OCI-LY1 (cell line): ENCODE measurements around the gene PRTFDC1.

Source experiments
- EZH2 ChIP-seq: fragments of 200-600 bp; sonication (generic), shearing (Covaris generic); IDR thresholded peaks from 2 replicates; pipeline ENCODE4 v1.8.0; 2017; ENCODE audit warnings: borderline replicate concordance, mixed run types, mild to moderate bottlenecking, antibody characterized with exemption, low read length, moderate library complexity, mixed read lengths
- TF ChIP-seq, protein P1 (sequence below): fragments of 200-600 bp; sonication (generic), shearing (Covaris generic); IDR thresholded peaks from 2 replicates; pipeline ENCODE4 v1.5.1; 2017; ENCODE audit warnings: mild to moderate bottlenecking, antibody characterized with exemption, low read length, moderate library complexity, mixed read lengths

- TF ChIP-seq, protein P1, sequence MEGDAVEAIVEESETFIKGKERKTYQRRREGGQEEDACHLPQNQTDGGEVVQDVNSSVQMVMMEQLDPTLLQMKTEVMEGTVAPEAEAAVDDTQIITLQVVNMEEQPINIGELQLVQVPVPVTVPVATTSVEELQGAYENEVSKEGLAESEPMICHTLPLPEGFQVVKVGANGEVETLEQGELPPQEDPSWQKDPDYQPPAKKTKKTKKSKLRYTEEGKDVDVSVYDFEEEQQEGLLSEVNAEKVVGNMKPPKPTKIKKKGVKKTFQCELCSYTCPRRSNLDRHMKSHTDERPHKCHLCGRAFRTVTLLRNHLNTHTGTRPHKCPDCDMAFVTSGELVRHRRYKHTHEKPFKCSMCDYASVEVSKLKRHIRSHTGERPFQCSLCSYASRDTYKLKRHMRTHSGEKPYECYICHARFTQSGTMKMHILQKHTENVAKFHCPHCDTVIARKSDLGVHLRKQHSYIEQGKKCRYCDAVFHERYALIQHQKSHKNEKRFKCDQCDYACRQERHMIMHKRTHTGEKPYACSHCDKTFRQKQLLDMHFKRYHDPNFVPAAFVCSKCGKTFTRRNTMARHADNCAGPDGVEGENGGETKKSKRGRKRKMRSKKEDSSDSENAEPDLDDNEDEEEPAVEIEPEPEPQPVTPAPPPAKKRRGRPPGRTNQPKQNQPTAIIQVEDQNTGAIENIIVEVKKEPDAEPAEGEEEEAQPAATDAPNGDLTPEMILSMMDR = no peak
- TF ChIP-seq EZH2 = no peak
Measured at GRCh38 chr10:24804956-24805355, 147.4 kb downstream of the PRTFDC1 start.
